HCT116 (cell line): ENCODE results near the gene TGFBR1.

Source experiments
- CTCF ChIP-seq, 3 experiments: fragments of 200-600 bp in 1 of 3; sonication (generic) in 1 of 3; IDR thresholded peaks in 2 of 3; conservative IDR thresholded peaks in 1 of 3; 2 replicates each; pipeline ENCODE4 v1.5.1; 2012 to 2017; ENCODE audit warnings: low read depth in 2 of 3, low read length in 2 of 3, antibody characterized with exemption in 1 of 3, borderline replicate concordance in 1 of 3, control low read depth in 1 of 3, mild to moderate bottlenecking in 1 of 3, mixed read lengths in 1 of 3, mixed run types in 1 of 3, moderate library complexity in 1 of 3; ENCODE audit not compliant: insufficient read depth in 1 of 3
- RAD21 ChIP-seq: IDR thresholded peaks from 2 replicates; pipeline ENCODE4 v1.6.1; 2012; ENCODE audit warnings: low read depth, mild to moderate bottlenecking

GRCh38 chr9:99180662-99181061 is 75.7 kb downstream of the TGFBR1 start:
- no peak for TF ChIP-seq RAD21
- TF ChIP-seq CTCF (IDR thresholded peaks at IDR 0.05 in 2 of 3, conservative IDR thresholded peaks at IDR 0.05 in 1 of 3; ENCODE audit: borderline replicate concordance in 1 of 3, insufficient read depth in 1 of 3, low read depth in 2 of 3, low read length in 2 of 3) = no peak
